ENCODE measurements around the gene HSF5. TPM values are rescaled to one million over a fixed set of nuclear protein-coding genes. Genes with fewer than 3 reads are reported as not detected.
"Not testable (repeated sequence)": the region's sequence is repeated elsewhere in the genome, so short reads cannot be mapped to it uniquely, and the experiment has no call there.

HSF5 gene
- total RNA-seq, 1 donor from 2014 or later, result under 0.01 TPM

DNA sequence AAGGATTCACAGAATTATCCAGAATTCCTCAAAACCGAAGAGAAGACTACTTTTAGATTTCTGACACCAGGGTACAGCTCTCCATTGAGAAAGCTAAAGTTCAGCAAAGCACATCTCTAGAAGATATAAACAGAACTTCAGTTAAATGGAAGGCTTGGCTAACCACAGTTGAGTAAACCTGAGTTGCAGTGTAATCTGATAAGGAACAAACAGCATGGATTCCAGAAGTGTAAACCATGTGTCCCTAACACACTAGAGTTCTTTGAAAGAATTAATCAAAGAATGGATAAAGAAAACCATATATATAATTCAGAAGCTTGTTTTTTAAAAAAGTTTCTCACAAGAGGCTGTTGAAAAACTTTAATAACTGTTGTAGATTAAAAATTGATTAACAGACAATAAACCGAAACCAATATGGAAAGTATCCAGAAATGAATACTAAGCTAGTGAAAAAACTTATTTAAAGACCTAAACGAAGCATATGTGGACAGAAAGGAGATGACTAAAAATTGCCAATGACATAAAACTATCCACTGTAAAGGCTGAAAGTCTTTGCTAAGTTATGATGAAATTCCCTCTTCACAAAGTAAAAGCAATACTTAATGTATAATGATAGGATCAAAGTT lies 75.1 kb downstream of the HSF5 start:
- no peak for DNase-seq

- no peak for DNase-seq
Observed at GRCh38 chr17:58412064-58412703, 76.0 kb downstream of the HSF5 start.

GRCh38 chr17:58411408-58411894 lies 76.8 kb downstream of the HSF5 start:
- DNase-seq, result no peak

DNA sequence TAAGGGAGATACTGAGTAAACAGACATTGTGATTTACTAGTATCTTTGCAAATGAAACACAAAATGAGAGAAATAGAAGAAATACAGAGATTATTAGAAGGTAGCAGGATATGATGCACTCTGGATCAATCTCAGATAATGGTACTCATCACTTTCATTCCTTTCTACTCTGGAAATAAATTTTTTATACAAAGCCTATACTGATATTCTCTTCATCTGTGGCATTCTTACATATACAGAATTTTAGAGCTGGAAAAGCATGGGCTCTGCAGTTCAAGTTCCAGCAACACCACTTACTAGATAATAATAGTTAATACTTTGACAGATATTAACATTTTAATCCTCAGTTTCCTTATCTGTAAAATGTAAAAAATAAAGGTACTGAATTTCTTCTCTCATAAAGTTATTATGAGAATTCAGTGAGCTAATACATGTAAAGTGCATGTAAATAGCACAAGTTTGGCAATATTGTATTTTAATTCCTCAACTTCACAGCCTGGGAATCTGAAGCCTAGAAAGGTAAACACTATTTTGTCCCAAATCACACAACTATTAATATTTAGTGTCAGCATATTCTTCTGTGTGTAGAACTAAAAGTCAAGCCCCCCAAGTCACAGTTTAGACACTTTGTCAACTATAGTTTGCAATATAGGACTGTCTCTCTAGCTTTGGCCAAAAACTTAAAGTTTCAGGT lies 77.3 kb downstream of the HSF5 start:
- no peak for DNase-seq

DNA sequence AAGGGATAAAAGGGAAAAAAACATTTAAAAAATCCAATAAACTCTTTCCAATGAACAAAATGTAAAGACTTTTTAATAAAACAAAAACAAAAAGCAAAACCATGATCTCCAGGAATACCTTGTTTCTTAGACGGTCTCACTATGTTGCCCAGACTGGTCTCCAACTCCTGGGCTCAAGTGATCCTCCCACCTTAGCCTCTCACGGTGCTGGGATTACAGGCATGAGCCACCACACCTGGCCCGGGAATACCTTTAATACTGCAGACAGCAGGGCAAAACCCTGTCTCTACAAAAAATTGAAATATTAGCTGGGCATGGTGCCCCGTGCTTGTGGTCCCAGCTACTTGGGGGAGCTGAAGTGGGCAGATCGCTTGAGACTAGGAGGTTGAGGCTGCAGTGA lies 78.8 kb downstream of the HSF5 start:
- no peak for DNase-seq

GRCh38 chr17:58403311-58403710 lies 84.9 kb downstream of the HSF5 start:
- DNase-seq, result no peak

DNA sequence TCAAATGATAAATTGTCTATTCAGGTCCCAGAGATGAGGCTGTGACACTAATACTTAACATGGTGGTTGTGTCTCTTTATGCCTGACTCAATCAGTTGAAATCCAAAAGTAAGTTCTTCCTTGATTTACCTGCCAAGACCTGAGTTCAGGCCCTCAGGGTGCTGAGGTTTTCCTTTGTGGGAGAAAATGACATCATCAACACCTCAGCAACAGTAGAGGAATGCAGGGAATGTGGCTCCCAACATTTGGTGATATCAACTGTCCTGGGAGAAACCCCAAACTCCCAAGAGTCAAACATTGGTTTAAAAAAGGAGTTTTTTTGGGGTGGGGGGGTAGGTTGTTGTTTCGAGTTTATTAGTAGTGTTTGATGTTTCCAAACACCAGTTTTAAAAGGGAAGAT lies 85.5 kb downstream of the HSF5 start:
- DNase-seq, result no peak

DNA sequence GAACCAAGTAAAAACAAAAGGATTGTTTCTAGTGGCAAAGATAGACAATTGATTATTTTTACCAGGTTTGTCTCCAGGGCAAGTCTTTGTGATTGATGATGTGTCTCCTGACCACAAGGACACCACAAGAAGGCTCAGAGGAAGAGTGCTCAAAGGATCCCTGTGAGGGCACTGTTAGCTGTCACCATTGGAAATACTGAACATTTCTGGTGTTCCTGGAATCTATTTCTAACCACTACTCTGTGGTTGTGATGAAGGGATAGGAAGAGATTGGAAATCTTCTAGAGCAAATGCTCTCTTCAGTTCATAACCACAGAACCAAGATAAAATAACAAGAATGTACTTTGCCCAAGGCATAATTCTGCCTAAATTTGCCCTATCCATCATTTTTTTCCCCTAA lies 86.2 kb downstream of the HSF5 start:
- no peak for DNase-seq

DNA sequence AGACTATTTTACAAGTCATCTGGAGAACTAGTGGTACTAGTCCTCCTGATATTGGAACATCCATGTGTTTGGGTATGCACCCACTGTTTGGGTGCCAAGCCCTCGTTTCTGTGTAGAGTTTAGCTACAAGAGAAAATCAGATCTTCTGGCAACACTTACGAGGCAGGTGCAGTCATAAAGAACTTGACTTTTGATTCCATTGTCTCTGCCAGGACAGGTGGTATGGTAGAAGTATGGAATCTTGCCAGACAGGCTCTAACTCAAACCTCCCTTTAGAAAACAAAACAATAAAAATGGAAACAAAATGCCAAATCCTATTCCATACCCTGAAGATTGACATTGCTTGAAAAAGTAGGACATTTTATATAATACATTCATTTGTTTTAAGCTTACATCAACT lies 86.9 kb downstream of the HSF5 start:
- DNase-seq, result no peak

- DNase-seq, result no peak
Observed at GRCh38 chr17:58400826-58401225, 87.4 kb downstream of the HSF5 start.

DNA sequence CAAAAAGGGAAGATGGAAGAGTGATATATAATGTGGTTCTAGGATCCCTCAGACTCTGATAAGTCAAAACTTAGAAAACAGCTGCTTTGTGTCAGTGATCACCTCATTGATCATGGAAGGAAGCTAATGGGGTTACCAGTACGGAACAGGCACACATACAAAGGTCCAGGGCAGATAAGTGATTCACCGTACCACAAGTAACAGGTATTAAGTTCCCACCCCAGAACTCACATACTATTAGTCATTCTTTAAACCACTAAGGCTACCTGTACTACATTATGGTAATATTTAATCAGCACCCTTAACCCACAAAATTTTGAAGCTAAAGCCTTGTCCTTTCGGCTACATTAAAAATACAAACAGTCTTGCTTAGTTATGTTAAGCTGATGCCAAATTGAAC lies 88.2 kb downstream of the HSF5 start:
- DNase-seq, result no peak

GRCh38 chr17:58398574-58399266 lies 89.5 kb downstream of the HSF5 start:
- no peak for DNase-seq

GRCh38 chr17:58397421-58397820 lies 90.8 kb downstream of the HSF5 start:
- not testable (repeated sequence) for DNase-seq

GRCh38 chr17:58396173-58396572 lies 92.0 kb downstream of the HSF5 start:
- DNase-seq, result no peak

DNA sequence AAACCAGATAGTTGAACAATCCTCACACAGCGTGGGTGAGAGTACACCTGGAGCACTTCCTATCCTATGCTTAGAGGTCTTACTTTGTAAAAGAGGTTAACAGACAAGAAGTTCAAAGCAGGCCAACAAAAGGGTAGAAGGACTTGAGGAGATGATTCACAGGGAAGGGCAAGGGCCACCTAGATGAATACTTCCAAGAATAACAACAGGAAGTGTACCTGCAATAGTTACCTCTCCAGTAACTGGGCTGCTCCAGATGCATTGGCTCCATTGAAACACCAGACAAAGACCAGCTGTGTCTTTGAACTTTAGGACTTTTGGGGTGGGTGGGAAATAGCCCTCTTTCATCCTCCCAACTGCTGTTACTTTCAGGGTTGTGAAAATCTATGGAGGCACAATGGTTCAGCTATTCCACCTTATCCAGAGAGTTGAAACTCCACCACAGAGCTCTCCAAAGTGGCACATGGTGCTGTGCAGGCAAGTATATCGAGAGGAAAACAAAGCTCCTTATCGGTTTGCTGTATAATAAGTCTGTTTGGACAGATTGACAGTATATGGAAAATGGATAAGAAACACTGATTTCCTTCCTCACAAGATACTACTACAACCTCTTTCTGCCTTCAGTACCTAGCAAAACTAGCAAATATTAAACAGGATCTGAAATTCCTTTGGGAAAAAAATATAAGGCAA lies 93.5 kb downstream of the HSF5 start:
- DNase-seq, result no peak

- no peak for DNase-seq
Observed at GRCh38 chr17:58391302-58391984, 96.8 kb downstream of the HSF5 start.

DNA sequence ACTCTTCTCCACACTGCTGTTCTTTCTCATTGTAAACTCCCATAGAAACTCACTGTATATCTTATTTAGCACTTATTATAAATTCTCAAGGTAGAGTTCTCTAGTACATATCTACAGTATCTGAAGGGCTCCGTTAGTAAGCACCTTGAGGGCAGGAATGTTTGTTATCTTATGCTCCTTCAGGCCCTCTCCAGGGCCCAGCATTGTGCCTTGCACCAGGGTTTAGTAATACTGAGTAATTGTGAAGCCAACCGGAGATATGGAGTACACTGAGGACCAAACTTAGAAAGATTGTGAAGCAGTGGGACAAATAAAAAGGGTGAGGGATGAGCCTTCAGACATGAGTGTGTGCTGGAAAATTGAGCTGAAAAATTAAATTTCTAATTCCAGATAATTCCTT lies 97.3 kb downstream of the HSF5 start:
- no peak for DNase-seq

GRCh38 chr17:58388302-58389190 lies 99.7 kb downstream of the HSF5 start:
- DNase-seq, result no peak

- DNase-seq, result no peak
Observed at GRCh38 chr17:58387834-58388233, 100.4 kb downstream of the HSF5 start.

DNA sequence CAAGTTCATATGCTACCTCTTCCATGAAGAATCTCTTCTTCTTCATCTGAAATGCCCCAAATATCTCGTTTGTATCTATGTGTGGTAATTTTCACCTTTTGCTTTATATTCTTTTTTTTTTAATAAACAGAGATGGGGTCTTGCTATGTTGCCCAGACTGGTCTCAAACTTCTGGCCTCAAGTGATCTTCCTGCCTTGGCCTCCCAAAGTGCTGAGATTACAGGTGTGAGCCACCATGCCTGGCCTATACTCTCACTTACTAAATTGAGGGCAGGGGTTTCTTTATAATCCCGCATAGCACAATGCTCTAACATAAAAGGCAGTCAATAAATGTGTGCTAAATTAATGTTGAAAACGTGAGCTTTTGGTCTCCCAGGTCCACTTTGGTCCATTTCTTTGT lies 101.5 kb downstream of the HSF5 start:
- DNase-seq, result no peak
